ENCODE results near the gene TUT4.

The TUT4 gene

DNA sequence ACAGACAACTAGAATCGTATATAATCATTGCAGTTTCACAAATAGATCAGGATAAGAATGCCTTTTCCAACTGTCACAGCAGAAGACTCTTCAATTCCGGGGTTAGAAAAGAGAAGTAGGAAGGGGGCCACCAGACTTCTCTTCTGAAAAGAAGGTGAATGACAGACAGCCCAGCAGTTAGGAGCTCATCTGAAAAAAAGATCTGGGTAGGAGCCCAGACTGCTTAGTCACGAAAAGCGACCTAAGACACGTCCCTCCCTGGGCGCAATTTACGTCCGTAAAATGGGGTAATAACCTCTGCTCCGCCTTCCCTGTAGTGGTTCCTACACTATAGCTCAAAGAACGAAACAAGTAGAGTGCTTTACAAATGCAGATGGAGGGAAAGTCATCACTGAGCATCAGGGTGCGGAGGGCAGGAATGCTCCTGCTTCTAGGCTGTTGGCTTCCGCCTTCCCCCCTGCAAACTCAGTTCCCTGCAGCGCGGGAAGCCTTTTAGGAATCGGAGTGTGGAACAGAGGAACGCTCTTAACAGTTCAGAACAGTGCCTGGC lies 149.3 kb downstream of the TUT4 start:
- peak; percentile 87 for DNase-seq

DNA sequence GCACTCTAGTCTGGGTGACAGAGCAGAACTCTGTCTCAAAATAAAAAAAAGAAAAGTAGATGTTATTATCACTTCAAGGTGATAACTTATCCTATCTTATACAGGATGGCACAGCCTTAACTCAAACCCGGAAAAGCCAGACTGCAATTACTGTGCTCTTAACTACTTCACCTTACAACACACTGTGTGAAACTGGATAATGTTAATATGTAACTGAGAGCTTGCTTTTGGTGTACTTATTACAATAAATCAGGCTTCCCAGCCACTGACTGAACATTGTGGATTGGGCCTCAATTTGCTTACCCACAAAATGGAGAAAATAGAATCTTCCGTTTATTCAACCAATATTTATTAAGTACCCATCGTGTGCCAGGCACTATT lies 150.0 kb downstream of the TUT4 start:
- no peak for DNase-seq

DNA sequence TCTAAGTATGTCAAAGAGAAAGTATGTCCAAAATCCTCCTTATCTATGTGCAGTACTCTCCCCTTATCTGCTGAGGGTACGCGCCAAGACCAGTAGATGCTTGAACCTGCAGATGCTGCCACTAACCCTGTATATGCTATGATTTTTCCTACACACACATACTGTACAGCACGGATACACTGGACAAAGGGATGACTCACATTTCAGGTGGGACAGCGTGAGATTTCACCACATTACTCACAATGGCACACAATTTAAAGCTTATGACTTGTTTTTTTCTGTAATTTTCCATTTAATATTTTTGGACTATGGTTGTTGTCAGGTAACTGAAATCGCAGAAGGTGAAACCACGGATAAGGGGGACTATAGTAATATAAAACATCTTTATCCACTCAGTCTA lies 152.8 kb downstream of the TUT4 start:
- DNase-seq, result no peak

DNA sequence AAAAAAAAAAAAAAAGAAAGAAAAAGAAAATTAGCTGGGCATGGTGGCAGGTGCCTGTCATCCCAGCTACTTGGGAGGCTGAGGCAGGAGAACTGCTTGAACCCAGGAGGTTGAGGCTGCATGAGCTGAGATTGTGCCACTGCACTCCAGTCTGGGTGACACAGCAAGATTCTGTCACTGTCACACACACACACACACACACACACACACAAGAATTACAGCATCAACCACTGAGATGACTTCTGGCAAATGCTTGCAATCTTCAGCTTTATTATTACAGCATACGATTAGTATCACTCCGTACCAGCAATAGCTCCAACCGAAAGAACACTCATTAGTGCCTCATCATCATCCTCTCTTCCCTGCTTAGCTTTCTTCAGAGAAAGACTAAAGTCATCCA lies 153.3 kb downstream of the TUT4 start:
- DNase-seq, result no peak

DNA sequence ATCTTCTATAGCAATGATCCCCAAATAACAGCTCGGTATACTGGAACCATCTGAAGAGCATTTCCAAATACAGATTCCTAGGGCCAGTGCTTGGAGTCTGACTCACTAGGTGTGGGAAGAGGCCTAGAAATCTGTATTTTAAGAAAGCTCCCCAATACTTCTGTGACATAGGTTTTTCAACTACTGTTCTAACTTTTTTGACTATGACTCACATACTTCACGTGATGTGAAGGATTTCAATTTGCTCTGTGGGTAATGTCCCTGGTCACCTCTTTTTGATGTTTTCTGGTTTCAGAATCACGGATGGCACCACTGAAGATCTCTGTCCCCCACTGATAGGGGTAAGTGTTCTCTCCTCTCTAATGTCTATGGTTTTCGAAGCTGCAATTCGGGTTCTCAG lies 159.7 kb downstream of the TUT4 start:
- no peak for DNase-seq

DNA sequence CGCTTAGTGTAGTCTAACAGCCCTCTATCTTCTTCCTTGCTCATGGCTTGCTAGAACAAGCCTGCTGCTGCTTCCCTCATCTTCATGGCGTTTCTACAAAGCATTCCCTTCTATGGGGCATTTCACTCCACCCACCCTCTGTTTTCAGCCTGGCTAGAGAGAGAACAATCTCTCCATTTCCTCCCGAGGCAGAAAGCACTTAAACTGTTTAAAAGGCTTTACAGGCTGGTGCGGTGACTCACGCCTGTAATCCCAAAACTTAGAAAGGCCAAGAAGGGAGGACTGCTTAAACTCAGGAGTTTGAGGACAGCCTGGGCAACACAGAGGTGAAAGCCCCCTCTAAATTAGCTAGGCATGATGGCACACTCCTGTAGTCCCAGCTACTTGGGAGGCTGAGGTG lies 166.4 kb downstream of the TUT4 start:
- DNase-seq, result no peak

DNA sequence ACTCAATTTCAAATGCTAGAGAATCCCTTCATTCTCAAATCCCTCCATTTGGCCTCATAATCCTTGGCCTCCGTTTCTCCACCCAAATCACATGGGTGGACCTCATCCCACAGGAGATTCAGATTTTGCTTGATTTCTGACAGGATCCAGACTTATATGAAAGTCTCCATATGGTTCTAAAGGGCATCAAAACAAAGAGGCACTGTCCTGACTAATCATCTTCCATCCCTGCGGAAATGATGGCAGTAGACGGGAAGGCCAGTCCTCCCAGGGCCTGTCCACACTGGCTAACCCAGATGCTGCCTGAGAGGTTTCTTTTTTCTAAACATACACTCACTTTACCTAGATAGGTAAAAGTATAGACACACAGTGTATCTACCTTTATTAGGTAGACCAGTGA lies 167.5 kb downstream of the TUT4 start:
- no peak for DNase-seq
